SU-DHL-6 (cell line): ENCODE data around the gene TMC1.

ENCODE experiments used
- H2AFZ ChIP-seq: fragments of 200-600 bp; sonication (generic); 2 replicates; pipeline ENCODE4 v1.6.1; 2014; ENCODE audit warnings: low read depth, mild to moderate bottlenecking, moderate library complexity, mixed read lengths, antibody characterized with exemption, low read length; ENCODE audit not compliant: severe bottlenecking
- H3F3A ChIP-seq: fragments of 200-600 bp; shearing (Covaris generic); 2 replicates; pipeline ENCODE4 v1.6.0; 2016; ENCODE audit warnings: antibody characterized with exemption, mild to moderate bottlenecking; ENCODE audit not compliant: insufficient read depth
- H3K27ac ChIP-seq: fragments of 200-600 bp; sonication (generic); 2 replicates; pipeline ENCODE4 v1.5.1; 2016; ENCODE audit warnings: low read depth, mild to moderate bottlenecking, low read length, moderate library complexity, mixed read lengths
- H3K27me3 ChIP-seq: fragments of 200-600 bp; sonication (generic), shearing (Covaris generic); 2 replicates; pipeline ENCODE4 v1.6.0; 2014; ENCODE audit warnings: mild to moderate bottlenecking, low read length
- H3K36me3 ChIP-seq: fragments of 200-600 bp; sonication (generic); 2 replicates; pipeline ENCODE4 v1.6.1; 2014; ENCODE audit warnings: mild to moderate bottlenecking, low read length, mixed read lengths
- H3K4me2 ChIP-seq: fragments of 300-600, 200-600 bp; shearing (Covaris generic), sonication (generic); 2 replicates; pipeline ENCODE4 v1.6.0; 2014; ENCODE audit warnings: low read length, low read depth, mild to moderate bottlenecking; ENCODE audit not compliant: poor library complexity, severe bottlenecking
- H3K4me3 ChIP-seq: fragments of 200-600 bp; sonication (generic); 2 replicates; pipeline ENCODE4 v1.5.1; 2014; ENCODE audit warnings: antibody characterized with exemption, low read length, mild to moderate bottlenecking, mixed read lengths; ENCODE audit not compliant: insufficient read depth, poor library complexity, severe bottlenecking
- H3K79me2 ChIP-seq: fragments of 200-600 bp; sonication (generic); 2 replicates; pipeline ENCODE4 v1.6.1; 2014; ENCODE audit warnings: mild to moderate bottlenecking, low read length, moderate library complexity; ENCODE audit not compliant: insufficient read depth
- H3K9ac ChIP-seq: fragments of 200-600 bp; sonication (generic); 2 replicates; pipeline ENCODE4 v1.7.0; 2014; ENCODE audit warnings: mild to moderate bottlenecking, low read length
- H3K9me2 ChIP-seq: fragments of 200-600 bp; sonication (generic); replicated peaks from 2 replicates; pipeline ENCODE4 v1.6.1; 2014; ENCODE audit warnings: low read length; ENCODE audit not compliant: insufficient read depth
- H3K9me3 ChIP-seq: fragments of 200-600 bp; sonication (generic); 2 replicates; pipeline ENCODE4 v1.6.1; 2014; ENCODE audit warnings: low read length, mixed read lengths; ENCODE audit not compliant: insufficient read depth
- H4K20me1 ChIP-seq: fragments of 200-600 bp; sonication (generic); 2 replicates; pipeline ENCODE4 v1.6.1; 2014; ENCODE audit warnings: low read depth, mild to moderate bottlenecking, antibody characterized with exemption, low read length, moderate library complexity, mixed read lengths
- EZH2phosphoT487 ChIP-seq: fragments of 200-600 bp; sonication (generic), shearing (Covaris generic); conservative IDR thresholded peaks from 2 replicates; pipeline ENCODE4 v1.6.1; 2018; ENCODE audit warnings: mild to moderate bottlenecking, antibody characterized with exemption, low read length, moderate library complexity, mixed read lengths
- TF ChIP-seq, protein P1 (sequence below): fragments of 200-600 bp; sonication (generic); IDR thresholded peaks from one replicate; pipeline ENCODE4 v1.5.1; 2017; ENCODE audit warnings: antibody characterized with exemption, mild to moderate bottlenecking, low read length, moderate library complexity; ENCODE audit not compliant: insufficient read depth, poor library complexity, severe bottlenecking

TMC1 gene

DNA sequence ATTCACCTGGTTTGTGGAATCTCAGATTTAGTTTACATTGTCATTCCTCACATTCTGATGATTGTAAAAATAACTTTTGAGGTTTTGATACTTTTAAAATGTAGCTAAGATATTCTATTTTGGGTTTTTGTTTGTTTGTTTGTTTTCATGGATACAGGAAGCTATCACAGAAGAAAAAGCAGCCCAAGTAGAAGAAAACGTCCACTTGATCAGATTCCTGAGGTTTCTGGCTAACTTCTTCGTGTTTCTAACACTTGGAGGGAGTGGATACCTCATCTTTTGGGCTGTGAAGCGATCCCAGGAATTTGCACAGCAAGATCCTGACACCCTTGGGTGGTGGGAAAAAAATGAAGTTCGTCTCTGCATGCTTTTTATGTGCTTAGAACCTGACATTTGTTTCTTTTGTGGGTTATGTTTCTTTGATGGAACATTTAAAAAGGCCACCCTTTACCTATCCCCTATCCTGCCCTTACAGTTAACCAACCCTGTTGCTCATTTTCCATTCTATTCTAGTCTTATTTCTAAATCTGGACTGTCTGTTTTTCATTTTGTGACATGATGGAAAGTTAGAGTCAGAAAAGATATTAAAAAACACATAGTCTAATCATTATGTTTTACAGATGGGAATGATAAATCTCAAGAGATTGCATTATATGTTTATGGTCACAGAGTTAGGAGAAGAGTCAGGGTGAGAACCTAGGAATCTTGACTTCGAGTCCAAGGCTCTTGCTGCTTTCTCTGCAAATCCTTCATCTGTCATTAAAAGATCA, 267.7 kb downstream of the TMC1 start:
- Histone ChIP-seq H3K27ac (no peak overlapping the region), H3K9me3 (no peaks in the 10 kb centered on the region), H3K9me2 (no peaks in the 10 kb centered on the region), H3K4me2 (no peak overlapping the region), H3K27me3 (no peaks in the 10 kb centered on the region), H3K36me3 (no peaks in the 10 kb centered on the region), H3K4me3 (no peak overlapping the region), H3K9ac (no peak overlapping the region), H2AFZ (no peak overlapping the region), H4K20me1 (no peaks in the 10 kb centered on the region), H3F3A (no peaks in the 10 kb centered on the region), H3K79me2 (no peaks in the 10 kb centered on the region)
- TF ChIP-seq EZH2phosphoT487: no peak
- TF ChIP-seq, protein P1, sequence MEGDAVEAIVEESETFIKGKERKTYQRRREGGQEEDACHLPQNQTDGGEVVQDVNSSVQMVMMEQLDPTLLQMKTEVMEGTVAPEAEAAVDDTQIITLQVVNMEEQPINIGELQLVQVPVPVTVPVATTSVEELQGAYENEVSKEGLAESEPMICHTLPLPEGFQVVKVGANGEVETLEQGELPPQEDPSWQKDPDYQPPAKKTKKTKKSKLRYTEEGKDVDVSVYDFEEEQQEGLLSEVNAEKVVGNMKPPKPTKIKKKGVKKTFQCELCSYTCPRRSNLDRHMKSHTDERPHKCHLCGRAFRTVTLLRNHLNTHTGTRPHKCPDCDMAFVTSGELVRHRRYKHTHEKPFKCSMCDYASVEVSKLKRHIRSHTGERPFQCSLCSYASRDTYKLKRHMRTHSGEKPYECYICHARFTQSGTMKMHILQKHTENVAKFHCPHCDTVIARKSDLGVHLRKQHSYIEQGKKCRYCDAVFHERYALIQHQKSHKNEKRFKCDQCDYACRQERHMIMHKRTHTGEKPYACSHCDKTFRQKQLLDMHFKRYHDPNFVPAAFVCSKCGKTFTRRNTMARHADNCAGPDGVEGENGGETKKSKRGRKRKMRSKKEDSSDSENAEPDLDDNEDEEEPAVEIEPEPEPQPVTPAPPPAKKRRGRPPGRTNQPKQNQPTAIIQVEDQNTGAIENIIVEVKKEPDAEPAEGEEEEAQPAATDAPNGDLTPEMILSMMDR: no peak

DNA sequence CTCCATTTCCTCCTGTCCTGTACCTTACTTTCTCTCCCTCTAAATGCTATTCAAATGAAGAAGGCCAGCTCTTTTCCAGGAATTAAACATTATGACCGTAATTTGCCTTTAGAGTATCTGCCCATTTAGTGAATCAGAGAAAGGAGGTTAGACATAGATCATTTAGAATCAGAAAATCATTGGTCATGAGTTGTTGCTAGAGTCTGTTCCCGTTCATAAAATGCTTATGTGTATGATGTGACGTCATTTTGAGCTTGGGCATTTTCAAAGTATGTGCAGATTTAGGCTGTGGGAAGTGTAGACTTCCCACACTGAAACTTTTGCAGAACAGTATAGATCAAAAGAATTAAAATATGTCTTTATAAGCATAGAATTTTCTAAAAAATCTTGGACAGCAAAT, 268.5 kb downstream of the TMC1 start:
- Histone ChIP-seq H3K4me2 (no peak overlapping the region), H3K36me3 (no peaks in the 10 kb centered on the region), H3K27me3 (no peaks in the 10 kb centered on the region), H3K9me2 (no peaks in the 10 kb centered on the region), H3K79me2 (no peaks in the 10 kb centered on the region), H4K20me1 (no peaks in the 10 kb centered on the region), H3K9ac (no peak overlapping the region), H3K4me3 (no peak overlapping the region), H3K9me3 (no peaks in the 10 kb centered on the region), H3K27ac (no peak overlapping the region), H2AFZ (no peak overlapping the region), H3F3A (no peaks in the 10 kb centered on the region)
- TF ChIP-seq, protein P1: no peak
- TF ChIP-seq EZH2phosphoT487: no peak

DNA sequence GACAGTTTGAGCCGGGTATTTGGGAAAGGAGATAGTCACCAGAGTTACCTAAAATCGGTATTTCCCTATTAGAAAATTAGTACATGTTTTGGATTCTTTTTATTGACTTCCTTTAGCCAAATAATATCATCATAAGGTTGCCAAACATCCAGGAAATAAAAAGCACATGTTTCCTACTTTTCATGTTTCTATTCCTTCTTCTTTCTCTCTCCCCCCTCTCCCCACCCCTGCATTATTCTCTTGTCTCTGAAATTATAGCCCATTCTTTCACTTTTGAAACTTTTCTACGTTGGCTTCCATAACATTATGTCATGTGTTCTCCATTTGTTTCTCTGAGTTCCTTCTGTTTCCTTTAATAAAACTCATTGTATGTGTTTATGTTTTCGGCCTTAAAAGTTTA, 269.6 kb downstream of the TMC1 start:
- H3K9ac ChIP-seq: no peak overlapping the region

More for the DNA sequence above, 269.6 kb downstream of the TMC1 start:
- Histone ChIP-seq H3K27ac (no peak overlapping the region), H2AFZ (no peak overlapping the region), H3K9me2 (no peaks in the 10 kb centered on the region), H3K4me2 (no peak overlapping the region), H3K9me3 (no peaks in the 10 kb centered on the region), H3F3A (no peaks in the 10 kb centered on the region), H4K20me1 (no peaks in the 10 kb centered on the region), H3K27me3 (no peaks in the 10 kb centered on the region), H3K36me3 (no peaks in the 10 kb centered on the region), H3K79me2 (no peaks in the 10 kb centered on the region), H3K4me3 (no peak overlapping the region)
- TF ChIP-seq, protein P1: no peak
- TF ChIP-seq EZH2phosphoT487: no peak
